Esophagus muscularis mucosa (tissue), 4 donors: ENCODE results near the gene HAS3. TPM values are rescaled to one million over a fixed set of nuclear protein-coding genes. Genes with fewer than 3 reads are reported as not detected.
"Not testable (repeated sequence)": the region's sequence is repeated elsewhere in the genome, so short reads cannot be mapped to it uniquely, and the experiment has no call there.

Source experiments
- DNase-seq: peaks from one replicate; pipeline ENCODE4 v3.0.0-alpha.2; 2017; ENCODE audit errors: extremely low spot score
- H3K27ac ChIP-seq, 4 donors: fragments of 200-600 bp; sonication (generic); replicated peaks in 1 of 4; 1 replicate in 3 of 4; 2 replicates in 1 of 4; pipeline ENCODE4 v1.5.1; 2016 to 2019; ENCODE audit warnings: mild to moderate bottlenecking in 1 of 4
- H3K27me3 ChIP-seq, 4 donors: fragments of 200-600 bp; sonication (generic); one replicate each; pipeline versions ENCODE4 v1.5.1 to v1.6.0; 2016 to 2019
- H3K36me3 ChIP-seq, 4 donors: fragments of 200-600 bp; sonication (generic); one replicate each; pipeline ENCODE4 v1.5.1; 2016 to 2019
- H3K4me1 ChIP-seq, 4 donors: fragments of 200-600 bp; sonication (generic); one replicate each; pipeline ENCODE4 v1.5.1; 2016 to 2019
- H3K4me3 ChIP-seq, 4 donors: fragments of 200-600 bp; sonication (generic); 1 replicate in 2 of 4; 2 replicates in 2 of 4; pipeline ENCODE4 v1.5.1; 2016 to 2019; ENCODE audit warnings: mild to moderate bottlenecking in 4 of 4, moderate library complexity in 1 of 4
- H3K9me3 ChIP-seq, 4 donors: fragments of 200-600 bp; sonication (generic); 1 replicate in 3 of 4; 2 replicates in 1 of 4; pipeline ENCODE4 v1.5.1; 2016 to 2019
- CTCF ChIP-seq, 3 experiments: fragments of 200-600 bp in 2 of 3; fragments of 450-650 bp in 1 of 3; sonication (generic) in 2 of 3; IDR thresholded peaks; one replicate each; pipeline ENCODE4 v1.5.1; 2017 to 2019; ENCODE audit warnings: antibody characterized with exemption in 3 of 3, mild to moderate bottlenecking in 2 of 3, moderate library complexity in 1 of 3
- EP300 ChIP-seq: sonication (generic); formaldehyde crosslinking; IDR thresholded peaks from one replicate; pipeline ENCODE4 v1.6.1; 2017; ENCODE audit warnings: antibody characterized with exemption
- POLR2A ChIP-seq: fragments of 450-650 bp; IDR thresholded peaks from one replicate; pipeline ENCODE4 v1.6.1; 2017; ENCODE audit warnings: antibody characterized with exemption, moderate library complexity, mild to moderate bottlenecking, low read depth
- POLR2AphosphoS5 ChIP-seq, 2 donors: sonication (generic); formaldehyde crosslinking; IDR thresholded peaks; one replicate each; pipeline ENCODE4 v1.6.1; 2017; ENCODE audit warnings: antibody characterized with exemption in 2 of 2
- WGBS: methylation state at CpG from one replicate; pipeline ENCODE4 v1.1.5; 2018; 5-methylcytosine and 5-hydroxymethylcytosine counted together
- intact Hi-C: fragments of 100-400 bp; cut with DNase I; formaldehyde crosslinking; loops from one replicate; pipeline ENCODE4 v1.15.1; 2023
- total RNA-seq, 4 donors: library from RNA; depleted of rRNA; stranded (reverse); fragments of >200 nt; gene quantifications; one replicate each; pipeline versions ENCODE4 v1.1.0 to v1.2.1, GENCODE V29; 2016

Gene HAS3
- total RNA-seq, 4 donors from 2014 or later, result 0.13 to 1.3 (median 0.49) TPM

GRCh38 chr16:69141014-69141413 is 35.6 kb downstream of the HAS3 start:
- intact Hi-C loops, result no loop called here
- Histone ChIP-seq H3K27me3 (no peaks in the 10 kb centered on the region), H3K27ac (no peak overlapping the region), H3K9me3 (no peaks in the 10 kb centered on the region), H3K4me1 (no peaks in the 10 kb centered on the region), H3K36me3 (peaks cover 55 to 98% (median 91%) of the 10 kb centered on the region in 4 donors), H3K4me3 (no peak overlapping the region)
- WGBS, result 95% methylated on average over 5 of the region's 5 CpGs
- no peak for DNase-seq
- no peak for TF ChIP-seq POLR2A
- no peak for TF ChIP-seq CTCF (IDR thresholded peaks at IDR 0.05)
- TF ChIP-seq EP300, result no peak
- TF ChIP-seq POLR2AphosphoS5 (IDR thresholded peaks at IDR 0.05), result no peak

GRCh38 chr16:69141936-69142335 is 36.5 kb downstream of the HAS3 start:
- WGBS, result 93% methylated on average over 4 of the region's 4 CpGs
- peaks cover 55 to 97% (median 89%) of the 10 kb centered on the region in 4 donors for H3K36me3 ChIP-seq

GRCh38 chr16:69143116-69143515 is 37.7 kb downstream of the HAS3 start:
- H3K4me1 ChIP-seq, result no peaks in the 10 kb centered on the region
- H3K9me3 ChIP-seq, result no peaks in the 10 kb centered on the region
- TF ChIP-seq EP300 (no peak), POLR2A (no peak), POLR2AphosphoS5 (IDR thresholded peaks at IDR 0.05) (no peak), CTCF (IDR thresholded peaks at IDR 0.05) (no peak)
- 91% methylated on average over 11 of the region's 11 CpGs for WGBS
- no peak for DNase-seq
- intact Hi-C loops, result no loop called here
- H3K27me3 ChIP-seq, result no peaks in the 10 kb centered on the region
- H3K4me3 ChIP-seq, result no peak overlapping the region
- H3K27ac ChIP-seq, result no peak overlapping the region
- H3K36me3 ChIP-seq, result peaks cover 51 to 96% (median 81%) of the 10 kb centered on the region in 4 donors

More at GRCh38 chr16:69141936-69142335, 36.5 kb downstream of the HAS3 start:
- no peak for DNase-seq
- no peaks in the 10 kb centered on the region for H3K4me1 ChIP-seq
- no peak overlapping the region for H3K27ac ChIP-seq
- no peak for TF ChIP-seq CTCF (IDR thresholded peaks at IDR 0.05)
- TF ChIP-seq POLR2AphosphoS5 (IDR thresholded peaks at IDR 0.05), result no peak
- no peak for TF ChIP-seq POLR2A
- no peak for TF ChIP-seq EP300
- intact Hi-C loops, result no loop called here
- H3K4me3 ChIP-seq, result no peak overlapping the region
- no peaks in the 10 kb centered on the region for H3K27me3 ChIP-seq
- H3K9me3 ChIP-seq, result no peaks in the 10 kb centered on the region

GRCh38 chr16:69145658-69146057 is 40.2 kb downstream of the HAS3 start:
- peaks cover 41 to 90% (median 75%) of the 10 kb centered on the region in 4 donors for H3K36me3 ChIP-seq
- TF ChIP-seq EP300, result no peak
- no peak for TF ChIP-seq CTCF (IDR thresholded peaks at IDR 0.05)
- no peak for TF ChIP-seq POLR2A
- TF ChIP-seq POLR2AphosphoS5 (IDR thresholded peaks at IDR 0.05), result no peak
- no peak for DNase-seq
- H3K27me3 ChIP-seq, result no peaks in the 10 kb centered on the region
- intact Hi-C loops, result no loop called here
- no peak overlapping the region for H3K27ac ChIP-seq
- no peaks in the 10 kb centered on the region for H3K4me1 ChIP-seq
- H3K4me3 ChIP-seq, result no peak overlapping the region
- no peaks in the 10 kb centered on the region for H3K9me3 ChIP-seq
- 84% methylated on average over 4 of the region's 4 CpGs for WGBS

GRCh38 chr16:69149621-69150020 is 44.2 kb downstream of the HAS3 start:
- not testable (repeated sequence) for H3K9me3 ChIP-seq, DNase-seq, H3K4me3 ChIP-seq, H3K4me1 ChIP-seq, H3K27ac ChIP-seq, H3K27me3 ChIP-seq
- intact Hi-C loops, result loop anchor here (1.0 kb wide), 1 partner anchor 137 kb away; no protein-coding TSS in a partner anchor
- 88% methylated on average over 9 of the region's 9 CpGs for WGBS
- peaks cover 37 to 92% (median 75%) of the 10 kb centered on the region in 4 donors for H3K36me3 ChIP-seq
